HG03095 (cell line): ENCODE data around the gene AHI1.

Experiments
- ATAC-seq: cut with Tn5 transposase; IDR thresholded peaks from one replicate; pipeline ENCODE4 v1.9.1; 2021; ENCODE audit warnings: moderate library complexity; ENCODE audit not compliant: unreplicated experiment

The AHI1 gene

GRCh38 chr6:135497412-135498184 lies at the start of gene AHI1:
TSS of gene AHI1 (minus strand) at chr6:135497740. CDS start at chr6:135492237, 5,503 bp downstream.
- peak; percentile 96 for ATAC-seq

- ATAC-seq: no peak
Measured at GRCh38 chr6:135546680-135547418, 49.3 kb upstream of the AHI1 start.

GRCh38 chr6:135546206-135546605 lies 48.7 kb upstream of the AHI1 start:
- no peak for ATAC-seq

GRCh38 chr6:135540207-135540840 lies 42.8 kb upstream of the AHI1 start:
- no peak for ATAC-seq

GRCh38 chr6:135537741-135538301 lies 40.3 kb upstream of the AHI1 start:
- ATAC-seq: no peak

GRCh38 chr6:135535989-135536414 lies 38.5 kb upstream of the AHI1 start:
- no peak for ATAC-seq

GRCh38 chr6:135534773-135535380 lies 37.3 kb upstream of the AHI1 start:
- ATAC-seq: no peak

- ATAC-seq: no peak
Measured at GRCh38 chr6:135532559-135532958, 35.0 kb upstream of the AHI1 start.

- no peak for ATAC-seq
Measured at GRCh38 chr6:135531954-135532490, 34.5 kb upstream of the AHI1 start.

GRCh38 chr6:135530113-135530512 lies 32.6 kb upstream of the AHI1 start:
- ATAC-seq: no peak

GRCh38 chr6:135527960-135528249 lies 30.4 kb upstream of the AHI1 start:
- ATAC-seq: no peak

GRCh38 chr6:135527116-135527959 lies 29.8 kb upstream of the AHI1 start:
- no peak for ATAC-seq

GRCh38 chr6:135525594-135525993 lies 28.1 kb upstream of the AHI1 start:
- ATAC-seq: no peak

- ATAC-seq: no peak
Measured at GRCh38 chr6:135522965-135523692, 25.6 kb upstream of the AHI1 start.

GRCh38 chr6:135521431-135521830 lies 23.9 kb upstream of the AHI1 start:
- no peak for ATAC-seq

GRCh38 chr6:135520781-135521180 lies 23.2 kb upstream of the AHI1 start:
- ATAC-seq: no peak

- no peak for ATAC-seq
Measured at GRCh38 chr6:135519348-135519747, 21.8 kb upstream of the AHI1 start.

GRCh38 chr6:135517527-135517926 lies 20.0 kb upstream of the AHI1 start:
- no peak for ATAC-seq

GRCh38 chr6:135514706-135515105 lies 17.2 kb upstream of the AHI1 start:
- no peak for ATAC-seq
